ENCODE data around the gene DND1.

DND1 gene

GRCh38 chr5:140622301-140622700 is 51.1 kb downstream of the DND1 start:
- Histone ChIP-seq H3K4me3 (no peak overlapping the region), H3K27ac (no peak overlapping the region)
- TF ChIP-seq CTCF (IDR thresholded peaks at IDR 0.05), result no peak
- no peak for DNase-seq (ENCODE audit: low spot score)

Measured in coronary artery (tissue), 2 donors.